Mesodermal cell (in vitro differentiated cells): ENCODE measurements around the gene CRYBB3.

Experiments used
- H3K27ac ChIP-seq: 2 replicates; pipeline ENCODE4 v1.7.0; 2013; ENCODE audit warnings: mild to moderate bottlenecking, low read depth, low read length, moderate library complexity; ENCODE audit not compliant: severe bottlenecking
- H3K36me3 ChIP-seq: 2 replicates; pipeline ENCODE4 v1.7.1; 2013; ENCODE audit warnings: mild to moderate bottlenecking, low read length, moderate library complexity; ENCODE audit not compliant: control insufficient read depth, insufficient read depth
- H3K4me1 ChIP-seq: one replicate; pipeline ENCODE4 v1.7.1; 2013; ENCODE audit warnings: mild to moderate bottlenecking, low read length; ENCODE audit not compliant: insufficient read depth, control insufficient read depth, poor library complexity, severe bottlenecking
- H3K4me3 ChIP-seq: 2 replicates; pipeline ENCODE4 v1.7.0; 2013; ENCODE audit warnings: low read length, control low read depth, mild to moderate bottlenecking; ENCODE audit not compliant: insufficient read depth, poor library complexity, severe bottlenecking; ENCODE audit errors: extremely low read depth
- H3K9me3 ChIP-seq: 2 replicates; pipeline ENCODE4 v1.7.1; 2013; ENCODE audit warnings: mild to moderate bottlenecking, low read length, moderate library complexity; ENCODE audit not compliant: control insufficient read depth
- WGBS, 2 experiments: methylation state at CpG; one replicate each; pipeline ENCODE4 v1.1.5; 2013; ENCODE audit warnings: missing lambda C conversion rate in 2 of 2; ENCODE audit not compliant: insufficient coverage in 2 of 2; 5-methylcytosine and 5-hydroxymethylcytosine counted together

The CRYBB3 gene

DNA sequence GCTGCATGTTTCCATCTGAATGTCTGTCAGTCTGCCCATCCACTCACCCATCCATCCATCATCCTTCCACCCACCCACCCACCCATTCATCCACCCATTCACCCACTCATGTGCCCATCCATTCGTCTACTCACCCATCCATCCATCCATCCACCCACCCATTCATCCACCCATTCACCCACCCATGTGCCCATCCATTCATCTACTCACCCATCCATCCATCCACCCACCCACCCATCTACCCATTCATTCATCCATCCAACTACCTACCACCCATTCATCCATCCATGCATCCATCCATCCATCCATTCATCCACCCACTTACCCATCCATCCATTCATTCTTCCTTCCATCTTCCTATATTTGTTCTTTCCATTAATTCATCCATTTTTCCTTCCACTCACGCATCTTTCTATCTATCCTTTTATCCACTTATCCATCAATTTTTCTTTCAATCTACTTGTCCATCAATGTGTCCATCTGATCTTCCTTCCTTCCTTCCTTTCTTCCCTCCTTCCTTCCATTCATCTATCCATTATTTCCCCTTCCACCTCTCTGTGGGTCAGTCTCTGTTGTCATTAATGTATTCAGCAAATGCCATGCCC is 8.0 kb downstream of the CRYBB3 start:
- 87% methylated on average over 1 of the region's 2 CpGs; no CpG with 5 or more reads in 1 of the 2 experiments for WGBS, 2 experiments
- Histone ChIP-seq H3K4me1 (no peaks in the 10 kb centered on the region), H3K36me3 (no peaks in the 10 kb centered on the region), H3K9me3 (no peaks in the 10 kb centered on the region), H3K4me3 (no peak overlapping the region), H3K27ac (no peak overlapping the region)

DNA sequence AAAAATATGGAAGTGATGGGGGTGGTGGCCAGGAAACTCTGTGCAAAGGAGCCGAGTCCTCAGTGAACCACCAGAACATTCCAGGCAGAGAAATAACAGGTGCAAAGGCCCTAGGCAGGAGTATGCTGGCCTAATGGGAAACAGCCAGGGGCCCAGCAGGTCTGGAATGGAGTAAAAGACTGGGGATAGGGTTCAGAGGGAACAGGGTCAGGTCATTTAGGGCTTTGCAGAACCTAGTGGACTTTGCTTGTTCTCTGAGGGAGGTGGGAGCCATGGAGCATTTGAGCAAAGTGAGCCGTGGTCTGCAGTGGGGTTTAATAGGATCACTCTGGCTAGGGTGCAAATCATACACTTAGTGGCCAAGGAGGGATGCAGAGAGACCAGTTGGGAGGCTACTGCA is 8.7 kb downstream of the CRYBB3 start:
- whole genome bisulfite sequencing, 2 experiments, result 92 to 95% methylated on average over 2 of the region's 2 CpGs

DNA sequence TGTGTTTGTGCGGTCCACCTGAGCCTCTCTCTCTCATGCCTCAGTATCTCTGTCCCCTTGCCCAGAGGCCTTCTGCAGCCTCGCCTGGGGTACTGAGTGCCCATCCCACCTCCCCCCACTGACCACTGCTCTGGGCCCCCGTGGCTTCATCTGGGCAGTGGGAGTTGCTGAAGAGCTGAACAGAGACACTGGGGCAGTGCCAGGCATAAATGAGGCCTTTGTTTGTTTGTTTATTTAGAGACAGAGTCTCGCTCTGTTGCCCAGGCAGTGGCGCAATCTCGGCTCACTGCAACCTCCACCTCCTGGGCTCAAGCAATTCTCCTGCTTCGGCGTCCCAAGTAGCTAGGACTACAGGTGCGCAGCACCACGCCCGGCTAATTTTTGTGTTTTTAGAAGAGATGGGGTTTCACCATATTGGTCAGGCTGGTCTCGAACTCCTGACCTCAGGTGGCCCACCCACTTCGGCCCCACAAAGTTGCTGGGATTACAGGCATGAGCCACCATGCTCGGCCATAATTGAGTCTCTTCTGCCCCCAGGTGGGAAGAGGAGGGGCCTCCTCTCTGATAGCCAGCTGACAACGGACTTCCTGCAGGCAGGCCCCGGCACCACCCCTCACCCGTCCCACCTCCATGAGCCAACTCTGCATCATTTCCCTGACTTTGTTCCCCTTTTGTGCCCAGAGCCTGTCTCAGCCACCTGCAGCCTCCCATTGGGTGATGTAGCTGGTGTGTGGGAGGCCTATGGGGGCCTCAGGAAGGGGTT is 9.3 kb downstream of the CRYBB3 start:
- WGBS, 2 experiments, result 84 to 96% methylated on average over 8 to 11 of the region's 17 CpGs
- H3K4me1 ChIP-seq, result no peaks in the 10 kb centered on the region

More for the DNA sequence above, 8.7 kb downstream of the CRYBB3 start:
- Histone ChIP-seq H3K27ac (no peak overlapping the region), H3K9me3 (peaks cover 3% of the 10 kb centered on the region), H3K4me3 (no peak overlapping the region), H3K36me3 (no peaks in the 10 kb centered on the region), H3K4me1 (no peaks in the 10 kb centered on the region)

DNA sequence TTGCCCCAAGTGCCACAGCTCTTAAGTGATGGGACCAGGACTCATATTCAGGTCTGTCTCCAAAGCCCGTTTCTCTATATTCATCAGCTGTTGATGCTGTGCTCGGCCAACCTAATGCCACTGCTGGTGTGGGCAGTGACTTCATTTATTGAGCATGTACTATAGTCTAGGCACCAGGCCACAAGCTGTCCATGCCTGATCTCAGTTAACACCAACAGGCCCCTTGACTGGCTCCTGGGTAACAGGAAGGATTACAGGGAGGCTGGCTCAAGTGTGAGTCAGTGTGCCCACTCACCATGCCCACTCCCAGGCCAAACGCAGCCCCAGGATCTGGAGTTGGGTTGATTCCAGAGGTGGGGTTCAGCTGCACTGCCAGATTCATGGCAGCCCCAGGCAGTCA is 11.1 kb downstream of the CRYBB3 start:
- H3K27ac ChIP-seq, result no peak overlapping the region
- H3K36me3 ChIP-seq, result no peaks in the 10 kb centered on the region
- no peaks in the 10 kb centered on the region for H3K4me1 ChIP-seq
- H3K4me3 ChIP-seq, result no peak overlapping the region
- WGBS, 2 experiments, result 93 to 100% methylated on average over 1 to 3 of the region's 3 CpGs
- H3K9me3 ChIP-seq, result peaks cover 5% of the 10 kb centered on the region

More for the DNA sequence above, 9.3 kb downstream of the CRYBB3 start:
- Histone ChIP-seq H3K27ac (no peak overlapping the region), H3K4me3 (no peak overlapping the region), H3K9me3 (peaks cover 5% of the 10 kb centered on the region), H3K36me3 (no peaks in the 10 kb centered on the region)

DNA sequence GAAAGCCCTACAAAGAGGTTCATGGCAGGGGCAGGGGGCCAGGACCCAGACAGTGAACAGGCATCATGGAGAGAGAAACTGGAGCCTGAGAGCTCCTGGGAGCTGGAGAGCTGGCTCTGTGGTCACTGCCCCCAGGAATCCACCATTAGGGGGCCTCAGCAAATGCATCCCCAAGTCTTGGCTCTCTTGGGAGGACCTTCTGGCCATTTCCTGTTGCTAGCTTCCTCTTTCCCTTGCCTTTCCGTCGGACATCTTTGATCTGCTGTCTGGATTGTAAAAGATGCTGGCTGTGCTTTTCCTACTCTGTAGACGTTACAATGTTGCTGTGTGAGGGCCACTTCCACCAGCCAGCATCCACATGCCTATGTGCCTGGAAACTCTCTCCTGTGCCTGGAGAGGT is 12.7 kb downstream of the CRYBB3 start:
- peaks cover 5% of the 10 kb centered on the region for H3K9me3 ChIP-seq
- no CpG with 5 or more reads among the region's 3 CpGs for WGBS, 2 experiments
- no peaks in the 10 kb centered on the region for H3K4me1 ChIP-seq
- H3K36me3 ChIP-seq, result no peaks in the 10 kb centered on the region
- H3K27ac ChIP-seq, result no peak overlapping the region
- H3K4me3 ChIP-seq, result no peak overlapping the region

DNA sequence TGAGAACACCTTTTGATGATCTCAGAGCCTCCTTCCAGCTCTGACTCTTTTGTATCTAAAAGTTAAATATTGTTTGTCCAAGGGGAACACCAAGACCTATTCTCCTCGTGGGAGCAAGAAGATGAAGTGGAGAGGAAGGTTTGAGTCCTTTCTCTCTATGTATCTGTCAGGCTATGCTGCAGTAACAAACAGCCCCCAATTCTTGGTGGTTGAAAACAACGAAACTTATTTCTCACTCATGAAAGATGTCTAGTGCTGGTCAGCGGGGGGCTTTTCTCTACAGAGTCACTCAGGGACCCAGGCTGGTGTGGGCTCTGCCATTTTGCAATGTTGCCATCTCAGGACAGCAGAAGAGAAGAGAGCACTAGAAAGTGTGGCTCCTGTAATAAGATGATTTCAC is 13.6 kb downstream of the CRYBB3 start:
- 61 to 71% methylated on average over 1 to 2 of the region's 3 CpGs for WGBS, 2 experiments
- H3K9me3 ChIP-seq, result peaks cover 5% of the 10 kb centered on the region
- no peak overlapping the region for H3K27ac ChIP-seq
- H3K4me1 ChIP-seq, result no peaks in the 10 kb centered on the region
- no peaks in the 10 kb centered on the region for H3K36me3 ChIP-seq
- no peak overlapping the region for H3K4me3 ChIP-seq

DNA sequence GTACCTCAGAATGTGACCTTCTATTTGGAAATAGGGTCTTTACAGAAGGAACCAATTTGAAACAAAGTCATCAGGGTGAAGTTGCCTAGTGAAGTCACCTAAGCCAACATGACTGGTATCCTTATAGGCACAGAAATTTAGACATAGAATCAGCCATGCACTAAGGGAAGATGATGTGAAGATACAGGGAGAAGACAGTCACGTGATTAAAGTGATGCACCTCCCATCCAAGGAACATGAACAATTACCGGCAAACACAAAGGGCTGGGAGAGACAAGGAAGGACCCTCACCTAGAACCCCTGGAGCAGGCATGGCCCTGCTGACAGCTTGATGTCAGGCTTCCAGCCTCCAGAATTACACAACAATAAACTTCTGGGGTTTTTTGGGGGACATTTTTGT is 16.6 kb downstream of the CRYBB3 start:
- Histone ChIP-seq H3K4me1 (no peaks in the 10 kb centered on the region), H3K36me3 (no peaks in the 10 kb centered on the region), H3K9me3 (peaks cover 5% of the 10 kb centered on the region), H3K27ac (no peak overlapping the region), H3K4me3 (no peak overlapping the region)
- WGBS, 2 experiments, result no CpG with 5 or more reads among the region's 2 CpGs

DNA sequence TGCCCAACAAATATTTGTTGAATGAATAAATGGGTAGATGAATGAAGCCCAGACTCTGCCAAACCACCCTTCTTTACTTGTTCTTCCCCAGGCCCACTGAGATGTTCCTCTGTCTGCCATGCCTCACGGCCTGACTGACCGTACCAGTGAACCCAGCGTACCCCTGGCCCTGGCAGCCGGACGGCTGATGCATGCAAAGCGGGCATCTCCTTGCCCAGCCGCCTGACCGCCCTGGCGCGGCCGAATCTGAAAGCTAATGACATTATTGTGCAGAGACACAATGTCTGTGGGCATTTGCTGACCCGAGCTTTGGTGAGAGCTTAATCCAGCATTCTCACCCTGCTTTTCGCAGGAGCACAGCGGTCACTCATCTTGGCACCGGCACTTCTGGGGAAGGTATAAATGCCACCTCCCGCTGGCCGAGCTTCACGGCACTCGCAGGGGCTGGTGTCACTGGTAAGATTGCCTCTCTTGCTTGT is 19.6 kb downstream of the CRYBB3 start, which contains the start of gene CRYBB2:
CRYBB2 (plus strand) TSS at position 429 of the 479 bp plus-strand sequence. CDS start 1,791 bp downstream, outside the sequence.
- WGBS, 2 experiments, result 93 to 94% methylated on average over 18 to 19 of the region's 19 CpGs
- Histone ChIP-seq H3K36me3 (no peaks in the 10 kb centered on the region), H3K4me3 (no peak within 1 kb of the TSS), H3K27ac (no peak within 1 kb of the TSS), H3K9me3 (no peaks in the 10 kb centered on the region), H3K4me1 (no peaks in the 10 kb centered on the region)

DNA sequence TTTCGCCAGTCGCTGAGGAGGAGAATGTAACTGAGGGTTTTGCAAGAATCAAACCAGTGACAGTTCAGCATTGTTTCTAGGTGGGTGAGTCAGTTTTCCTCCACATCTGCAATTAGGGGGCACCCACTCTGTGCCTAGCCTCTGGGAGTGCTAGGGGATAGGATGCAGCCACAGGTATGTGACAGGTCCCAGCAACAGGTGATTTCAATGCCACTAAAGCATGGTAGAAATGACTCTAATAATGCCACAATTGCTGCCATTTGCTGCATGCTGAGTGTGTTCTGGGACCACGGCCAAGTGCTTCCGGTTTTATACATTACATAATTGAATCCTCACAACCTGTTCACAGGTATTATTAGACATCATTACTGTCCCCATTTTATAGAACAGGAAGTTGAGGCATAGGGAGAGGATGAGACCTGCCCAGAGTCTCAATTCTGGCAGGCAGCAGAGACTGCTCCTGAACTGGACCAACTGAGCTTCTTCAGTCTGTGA is 20.3 kb downstream of the CRYBB3 start:
- no peak overlapping the region for H3K27ac ChIP-seq
- no peaks in the 10 kb centered on the region for H3K4me1 ChIP-seq
- H3K9me3 ChIP-seq, result no peaks in the 10 kb centered on the region
- 79% methylated on average over 2 of the region's 4 CpGs; no CpG with 5 or more reads in 1 of the 2 experiments for WGBS, 2 experiments
- no peak overlapping the region for H3K4me3 ChIP-seq
- H3K36me3 ChIP-seq, result no peaks in the 10 kb centered on the region

DNA sequence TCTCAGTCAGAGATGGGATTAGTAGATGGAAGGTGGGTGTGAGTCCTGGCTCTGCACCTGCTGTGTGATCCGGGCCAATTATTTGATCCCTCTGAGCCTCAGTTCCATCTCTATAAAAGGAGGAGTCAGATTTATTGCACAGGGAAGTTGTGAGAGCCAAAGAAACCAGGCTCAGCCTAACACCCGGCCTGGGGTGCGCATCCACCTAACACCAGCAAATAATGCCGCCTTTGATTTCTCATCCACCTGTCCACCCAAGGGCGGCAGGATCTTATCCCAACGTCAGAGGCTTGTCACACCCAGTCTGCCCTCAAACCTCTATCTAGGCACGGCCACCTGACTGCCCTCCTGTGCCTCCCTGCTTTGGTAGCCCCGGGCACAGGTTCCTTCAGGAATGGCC is 22.1 kb downstream of the CRYBB3 start:
- Histone ChIP-seq H3K4me3 (no peak overlapping the region), H3K4me1 (no peaks in the 10 kb centered on the region), H3K9me3 (no peaks in the 10 kb centered on the region), H3K27ac (no peak overlapping the region), H3K36me3 (no peaks in the 10 kb centered on the region)
- WGBS, 2 experiments, result 87 to 90% methylated on average over 5 to 7 of the region's 8 CpGs
